H1 (cell line): ENCODE data around the gene OBSCN. TPM values are rescaled to one million over a fixed set of nuclear protein-coding genes. Genes with fewer than 3 reads are reported as not detected.

Experiments used
- ATF2 ChIP-seq: IDR thresholded peaks from 2 replicates; pipeline ENCODE4 v1.6.1; 2012; ENCODE audit warnings: low read length, inconsistent platforms
- ATF3 ChIP-seq: IDR thresholded peaks from 2 replicates; pipeline ENCODE4 v1.6.1; 2011; ENCODE audit warnings: low read depth, mild to moderate bottlenecking, low read length; ENCODE audit not compliant: insufficient read depth
- CHD1 ChIP-seq: IDR thresholded peaks from 2 replicates; pipeline ENCODE4 v1.6.1; 2012; ENCODE audit warnings: low read depth, low read length, improper control_type of control experiment
- EGR1 ChIP-seq: IDR thresholded peaks from 2 replicates; pipeline ENCODE4 v1.6.1; 2011; ENCODE audit warnings: low read depth, low read length, borderline replicate concordance
- HDAC6 ChIP-seq: IDR thresholded peaks from one replicate; pipeline ENCODE4 v1.7.1; 2012; ENCODE audit warnings: low read depth, mild to moderate bottlenecking, inconsistent platforms, low read length, moderate library complexity
- MAFK ChIP-seq: IDR thresholded peaks from 2 replicates; pipeline ENCODE4 v1.6.1; 2012; ENCODE audit warnings: low read depth, mild to moderate bottlenecking, improper control_type of control experiment, low read length
- NANOG ChIP-seq: IDR thresholded peaks from 2 replicates; pipeline ENCODE4 v1.6.1; 2011; ENCODE audit warnings: low read length, low read depth, mild to moderate bottlenecking, inconsistent platforms; ENCODE audit not compliant: insufficient read depth, poor library complexity, severe bottlenecking
- RBBP5 ChIP-seq: IDR thresholded peaks from 2 replicates; pipeline ENCODE4 v1.7.1; 2012; ENCODE audit warnings: low read depth, mild to moderate bottlenecking, inconsistent platforms, low read length, moderate library complexity, borderline replicate concordance
- SP2 ChIP-seq: IDR thresholded peaks from 2 replicates; pipeline ENCODE4 v1.6.1; 2012; ENCODE audit warnings: mild to moderate bottlenecking, low read length, inconsistent platforms
- polyA plus RNA-seq, 7 experiments: library from polyadenylated mRNA; depleted of rRNA in 3 of 7; stranded (reverse) in 5 of 7; unstranded in 2 of 7; fragments of >200 nt in 5 of 7; fragments of 200-250 nt in 2 of 7; gene quantifications; 1 replicate in 5 of 7; 2 replicates in 1 of 7; 4 replicates in 1 of 7; pipeline versions ENCODE4 v1.2.1 to v1.2.3, GENCODE V29; 2011 to 2013; ENCODE audit warnings: missing spikeins in 2 of 7, mixed read lengths in 2 of 7
- total RNA-seq: library from RNA; stranded (reverse); fragmentation: NEBNext Ultra II Directional; extraction: Animal tissue kit (Norgen Biotek cat#: 25700); gene quantifications from 2 replicates; pipeline ENCODE4 v1.2.1, GENCODE V29; 2021

Gene OBSCN
- total and polyA plus RNA-seq, 2 of the 8 experiments (the other 6 are each of a cell fraction or from before 2014, with no cell fraction given) = 7.5 to 28.4 TPM

- TF ChIP-seq ATF2 = no peak
- no peak for TF ChIP-seq MAFK
- no peak for TF ChIP-seq SP2
- TF ChIP-seq HDAC6 = no peak
- no peak for TF ChIP-seq ATF3
- no peak for TF ChIP-seq NANOG
- no peak for TF ChIP-seq RBBP5
- no peak for TF ChIP-seq EGR1
- TF ChIP-seq CHD1 = no peak
These were observed 12.7 kb upstream of the OBSCN start (continued) for GRCh38 chr1:228194921-228195812.
